HS-27A (cell line): ENCODE measurements around the gene AHCYL2.
"Not testable (repeated sequence)": the region's sequence is repeated elsewhere in the genome, so short reads cannot be mapped to it uniquely, and the experiment has no call there.

ENCODE experiments used
- DNase-seq: peaks from one replicate; pipeline ENCODE4 v3.0.0-alpha.2; 2012; ENCODE audit warnings: low read depth, missing footprints

The AHCYL2 gene

DNA sequence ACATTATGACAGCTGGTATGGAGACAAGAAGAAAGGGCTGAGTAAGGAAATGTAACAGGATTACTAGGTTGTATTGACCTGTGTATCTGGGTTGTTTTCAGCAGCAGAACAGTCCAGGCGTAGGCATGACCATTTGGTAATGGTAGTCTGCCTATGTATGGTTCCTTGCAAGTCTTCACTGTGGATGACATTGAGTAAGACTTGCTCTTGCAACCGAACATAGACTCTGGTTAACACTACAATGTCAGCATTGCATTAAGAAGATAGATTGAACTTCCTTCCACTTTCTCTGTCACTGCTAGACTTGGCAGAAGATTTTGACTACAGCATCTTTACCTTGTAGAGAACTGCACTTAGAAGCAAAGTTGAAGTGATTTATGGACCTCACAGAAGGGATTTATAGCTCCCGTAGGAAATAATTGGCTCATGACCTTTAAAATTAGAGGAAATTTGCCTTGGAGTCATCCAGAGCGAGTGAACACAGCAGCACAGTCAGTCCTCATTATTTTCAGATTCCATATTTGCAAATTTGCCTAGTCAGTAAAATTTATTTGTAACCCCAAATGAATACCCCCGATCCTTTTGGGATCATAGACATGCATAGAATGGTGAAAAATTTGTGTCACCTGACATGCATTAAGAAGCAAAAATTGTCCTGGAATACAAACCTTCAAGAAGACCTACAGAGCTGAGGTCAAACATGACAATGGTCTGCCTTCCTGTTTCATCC, 129.8 kb downstream of the AHCYL2 start:
- no peak for DNase-seq

DNA sequence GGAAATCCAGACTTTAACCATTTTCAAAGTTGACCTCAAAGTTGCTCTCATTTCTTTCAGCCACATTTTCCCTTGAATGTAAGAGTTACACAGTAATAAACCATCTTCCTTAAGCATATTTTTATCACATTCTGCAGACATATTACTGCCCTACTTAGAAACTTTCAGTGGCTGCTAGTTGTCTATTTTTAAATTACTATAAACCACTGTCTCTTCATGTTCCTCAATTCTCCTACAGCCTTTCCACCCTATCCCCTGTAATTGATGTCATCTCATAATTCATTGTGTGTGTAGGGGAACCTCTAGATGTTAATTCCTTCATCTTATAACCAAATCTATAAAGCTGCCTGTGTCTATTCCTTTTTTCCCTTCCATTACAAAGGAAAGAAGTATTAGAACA, 131.3 kb downstream of the AHCYL2 start:
- no peak for DNase-seq

DNA sequence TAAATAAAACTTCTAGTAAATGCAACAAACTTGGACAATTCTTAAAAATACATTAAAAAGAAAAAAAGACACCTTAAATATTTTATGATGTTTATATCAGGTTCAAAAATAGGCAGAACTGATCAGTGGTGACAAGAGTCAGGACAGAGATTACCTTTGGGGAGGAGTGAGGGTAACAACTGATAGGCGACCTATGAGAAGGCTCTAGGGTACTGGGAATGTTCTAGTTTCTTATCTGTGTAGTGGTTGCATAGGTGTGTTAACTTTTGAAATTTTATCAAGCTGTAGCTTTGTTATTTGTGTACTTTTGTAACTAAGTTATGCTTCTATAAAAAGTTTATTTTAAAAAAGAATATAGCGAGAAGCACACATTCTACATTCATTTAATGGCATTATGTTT, 134.3 kb downstream of the AHCYL2 start:
- no peak for DNase-seq

DNA sequence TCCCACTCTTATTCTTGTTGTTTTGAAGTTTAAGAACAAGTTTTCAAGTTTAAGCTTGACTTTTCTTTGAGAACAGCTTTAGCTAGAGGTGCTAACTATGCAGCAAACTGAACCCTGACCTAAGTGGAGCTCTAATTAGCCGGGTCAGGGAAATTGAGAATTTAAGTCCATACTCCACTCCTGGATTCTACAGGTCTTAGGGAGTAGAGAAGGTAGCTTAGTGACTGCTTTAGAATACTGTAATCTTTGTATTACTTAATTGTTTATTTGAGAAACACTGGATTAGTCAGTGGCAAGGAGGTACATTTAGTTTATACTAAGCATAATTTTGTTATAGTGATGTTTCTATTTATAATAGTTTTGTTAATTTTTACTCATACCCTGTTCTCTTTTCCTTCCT, 134.8 kb downstream of the AHCYL2 start:
- no peak for DNase-seq

DNA sequence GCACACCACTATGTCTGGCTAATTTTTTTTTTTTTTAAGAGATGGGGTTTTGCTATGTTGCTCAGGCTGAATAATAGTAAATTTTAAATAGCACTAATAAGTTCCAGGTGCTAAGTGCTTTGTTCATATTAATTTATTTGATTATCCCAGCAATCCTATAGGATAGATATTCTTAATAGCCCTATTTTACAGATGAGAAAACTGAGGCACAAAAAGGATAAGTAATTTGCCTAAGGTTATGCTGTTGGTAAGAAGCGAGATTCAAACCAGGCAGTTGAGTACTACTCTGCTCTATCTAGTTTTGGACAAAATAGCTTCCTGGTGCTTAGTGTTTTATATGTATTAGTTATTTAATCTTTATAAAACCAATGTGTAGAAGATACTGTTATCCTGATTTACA, 136.9 kb downstream of the AHCYL2 start:
- no peak for DNase-seq

DNA sequence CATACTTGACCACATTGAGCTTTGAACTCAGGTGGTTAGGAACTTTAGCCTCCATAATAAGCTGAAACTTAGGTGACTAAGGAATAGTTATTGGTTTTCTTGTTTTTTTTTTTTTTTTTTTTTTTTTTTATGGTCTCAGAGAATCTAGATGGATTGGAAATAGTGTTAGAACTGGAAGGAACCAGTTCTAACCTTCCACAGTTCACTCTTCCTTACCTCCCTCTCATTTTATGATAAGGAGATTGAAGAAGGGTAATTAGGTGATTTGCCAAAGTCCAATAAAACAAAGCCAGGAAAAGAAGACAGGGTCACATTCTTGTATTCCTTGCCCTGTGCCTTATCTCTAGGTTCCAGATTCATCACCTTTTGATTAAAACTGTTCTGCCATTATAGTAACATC, 137.7 kb downstream of the AHCYL2 start:
- DNase-seq, result no peak

DNA sequence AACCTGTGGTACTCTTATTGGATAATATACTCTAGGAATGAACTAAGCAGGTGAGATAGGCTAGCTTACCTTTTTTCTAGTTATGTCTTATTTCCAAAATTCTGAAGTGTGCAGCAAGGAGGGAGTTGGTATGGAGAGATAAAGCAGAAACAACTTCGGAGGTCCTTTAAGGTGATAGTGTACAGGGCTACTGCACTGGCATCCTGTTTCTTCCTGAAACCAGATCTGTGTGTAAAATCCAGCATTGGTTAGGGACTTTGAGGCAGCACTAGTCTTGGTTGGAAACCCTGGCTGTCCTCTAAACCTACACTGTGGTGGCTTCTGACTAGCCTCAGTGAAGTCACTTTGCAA, 142.5 kb downstream of the AHCYL2 start:
- no peak for DNase-seq

DNA sequence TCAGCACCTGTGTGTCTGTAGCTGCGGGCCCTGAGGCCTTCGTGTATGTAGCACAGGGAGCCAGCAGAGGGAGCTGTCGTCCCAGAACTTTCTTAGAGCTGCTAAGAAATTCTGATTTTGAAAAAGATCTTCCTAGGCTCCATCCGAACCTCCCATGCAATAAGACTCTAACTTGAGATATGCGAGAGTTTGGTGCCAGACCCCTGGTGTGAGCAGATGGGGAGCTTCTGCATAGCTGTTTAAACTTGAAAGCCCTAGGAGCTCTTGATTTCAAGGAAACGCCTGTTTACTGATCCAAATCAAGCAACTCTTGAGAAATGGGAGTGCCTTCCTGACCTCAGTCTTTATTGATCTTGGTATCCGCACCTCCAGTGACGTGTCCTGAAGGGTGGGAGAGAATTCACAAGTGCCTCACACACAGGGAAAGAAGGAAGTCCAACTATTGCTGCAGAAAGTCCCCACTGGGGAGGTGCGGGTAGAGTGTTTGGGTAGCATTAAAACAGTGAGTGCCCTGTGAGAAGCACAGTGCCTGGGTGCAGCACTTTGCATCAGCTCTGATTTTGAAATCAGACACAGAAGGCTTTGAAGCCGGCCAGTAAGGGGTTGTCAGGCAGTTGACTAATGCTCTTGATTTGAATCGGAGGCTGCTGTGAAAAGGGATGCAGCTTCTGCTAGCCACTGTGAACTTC, 143.0 kb downstream of the AHCYL2 start:
- DNase-seq, result no peak

DNA sequence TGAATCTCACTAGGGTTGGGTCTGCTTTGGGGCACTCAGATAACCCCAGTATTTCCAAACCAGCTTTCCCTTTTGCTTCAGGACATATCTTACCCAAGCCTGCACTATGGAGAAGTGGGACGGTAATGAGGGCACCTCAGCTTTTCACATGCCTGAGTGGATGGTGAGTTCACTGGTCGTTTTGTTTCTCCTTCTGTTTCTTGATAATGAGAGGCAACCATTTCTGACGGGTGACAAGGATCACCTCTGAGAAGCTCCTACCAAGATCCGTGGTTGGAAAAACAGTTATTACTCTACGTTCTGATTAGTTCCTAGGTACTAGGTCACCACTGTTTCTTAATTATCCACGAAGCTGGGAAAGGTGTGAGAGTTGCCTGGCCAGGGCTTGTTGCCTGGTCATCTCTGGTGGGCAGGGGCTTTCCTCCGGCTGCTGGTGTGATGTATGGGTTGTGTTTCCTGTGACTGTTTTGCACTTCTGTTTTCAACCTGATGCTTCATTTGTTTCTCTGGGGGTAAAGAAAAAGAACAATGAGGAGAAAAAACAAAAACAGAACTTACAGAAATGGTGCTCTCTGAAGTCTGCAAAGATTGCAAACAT, 143.7 kb downstream of the AHCYL2 start:
- DNase-seq, result no peak

DNA sequence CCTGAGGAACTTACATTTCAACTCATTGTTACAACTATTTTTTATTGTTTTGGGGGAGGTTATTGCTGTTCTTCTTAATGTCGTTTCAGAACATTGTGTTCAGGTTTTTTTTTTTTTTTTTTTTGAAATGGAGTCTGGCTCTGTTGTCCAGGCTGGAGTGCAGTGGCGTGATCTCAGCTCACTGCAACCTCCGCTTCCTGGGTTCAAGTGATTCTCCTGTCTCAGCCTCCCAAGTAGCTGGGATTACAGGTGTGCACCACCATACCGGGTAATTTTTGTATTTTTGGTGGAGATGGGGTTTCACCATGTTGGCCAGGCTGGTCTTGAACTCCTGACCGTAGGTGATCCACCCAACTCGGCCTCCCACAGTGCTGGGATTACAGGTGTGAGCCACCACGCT, 144.6 kb downstream of the AHCYL2 start:
- not testable (repeated sequence) for DNase-seq

DNA sequence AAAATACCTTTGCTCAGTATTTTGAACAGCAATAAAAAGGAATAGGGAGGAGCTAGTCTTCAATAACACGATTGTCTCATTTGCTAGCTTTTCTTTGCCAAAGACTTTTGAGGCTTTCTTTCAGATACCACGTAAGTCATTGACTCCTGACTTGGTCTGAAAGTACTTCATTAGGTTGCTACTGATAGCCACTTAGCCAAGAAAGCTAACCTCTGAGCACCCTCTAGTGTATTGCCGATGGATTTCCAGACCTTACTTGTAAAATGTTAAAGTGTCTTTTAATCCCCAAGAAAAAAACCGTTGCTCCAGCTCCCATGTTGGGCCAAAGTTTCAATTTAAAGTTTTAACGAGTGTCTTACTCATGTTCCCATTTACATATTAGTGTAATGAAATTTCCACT, 146.0 kb downstream of the AHCYL2 start:
- no peak for DNase-seq

DNA sequence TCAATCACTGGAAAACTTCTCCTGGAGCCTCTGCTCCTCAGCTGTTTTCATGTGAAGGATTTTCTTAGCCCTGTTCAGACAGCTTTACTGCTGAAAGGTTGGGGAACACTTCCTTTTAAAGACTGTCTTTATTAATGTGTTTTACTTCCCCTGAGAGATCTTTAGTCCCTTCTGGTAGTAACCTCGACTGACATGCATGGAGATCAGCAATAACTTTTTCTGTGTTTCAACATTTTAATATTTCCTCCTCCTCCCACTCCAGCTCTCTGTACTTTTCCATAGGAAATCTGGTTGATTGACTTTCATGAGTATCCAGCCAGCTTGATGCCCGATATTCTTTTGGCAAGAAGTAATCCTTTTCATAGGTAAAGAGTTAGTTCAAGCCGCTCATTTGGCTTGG, 146.7 kb downstream of the AHCYL2 start:
- DNase-seq, result no peak

DNA sequence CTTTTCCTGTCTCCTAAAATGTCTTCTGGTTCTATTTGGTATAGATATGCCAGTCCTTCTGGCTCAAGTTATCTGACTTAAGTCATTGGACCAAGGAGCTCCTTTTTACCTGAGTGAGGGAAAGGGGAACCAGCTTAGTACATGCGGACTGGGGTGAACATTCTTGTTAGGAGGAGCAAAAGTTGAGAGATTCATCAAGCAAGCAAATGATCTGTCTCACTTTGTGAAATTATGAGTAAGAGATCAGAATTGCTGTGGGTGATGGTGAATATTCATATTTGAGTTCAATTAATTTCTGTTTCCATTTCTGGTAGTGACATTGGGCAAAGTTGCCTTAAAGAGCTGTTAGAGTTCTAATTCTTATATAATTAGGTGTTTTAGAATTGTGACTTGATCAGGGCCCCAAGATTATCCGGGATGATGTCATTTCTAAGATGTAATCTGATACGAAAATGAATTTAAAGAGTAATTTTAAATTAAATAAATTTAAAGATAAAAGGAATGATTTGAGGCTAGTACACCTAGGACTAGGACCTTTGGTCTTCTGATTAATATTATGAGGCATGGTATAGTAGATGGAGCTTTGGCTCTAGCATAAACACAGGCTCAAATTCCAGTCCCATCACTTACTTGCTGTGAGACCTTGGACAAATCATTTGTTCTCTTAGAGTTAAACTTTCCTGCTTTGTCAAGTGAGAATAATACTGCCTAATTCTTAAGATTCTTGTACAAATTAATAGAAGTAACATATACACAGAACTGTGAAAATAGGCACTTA, 149.0 kb downstream of the AHCYL2 start:
- no peak for DNase-seq

DNA sequence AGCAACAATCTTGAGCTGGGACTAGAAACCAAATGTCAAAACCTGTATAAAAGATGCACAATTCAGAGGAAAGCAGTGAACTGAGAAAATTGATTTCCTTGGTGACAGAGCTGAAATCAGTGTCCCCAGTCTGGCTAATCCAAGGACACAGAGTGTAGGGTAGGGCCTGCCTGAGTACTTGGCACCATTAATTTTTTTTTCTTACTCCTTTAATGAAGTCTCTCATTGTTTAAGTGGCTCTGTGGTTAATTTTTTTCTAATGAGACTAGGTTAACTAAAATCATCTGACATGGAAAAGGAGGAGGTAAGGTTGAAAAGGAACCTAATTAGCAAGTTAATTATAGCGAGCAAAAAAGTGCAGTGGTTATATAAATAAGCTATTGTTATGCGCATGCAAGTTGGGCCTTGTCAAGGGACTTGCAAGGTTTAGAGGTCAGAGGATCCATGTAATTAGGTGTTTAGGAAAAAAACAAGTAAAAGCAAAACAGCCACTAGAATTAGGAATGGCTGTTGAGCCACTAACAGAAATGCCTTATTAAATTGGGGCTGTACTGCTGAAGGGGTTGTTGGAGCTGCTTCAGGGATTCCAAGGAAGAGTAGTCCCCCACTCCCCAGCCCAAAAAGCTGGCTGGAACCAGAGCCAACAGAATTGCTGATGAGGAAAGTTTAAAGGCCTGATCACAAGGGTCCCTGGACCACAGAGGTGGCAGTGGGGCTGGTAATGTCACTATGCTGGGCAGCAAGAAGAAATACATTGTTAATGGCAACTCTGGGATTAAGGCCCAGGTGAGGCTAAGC, 150.5 kb downstream of the AHCYL2 start:
- no peak for DNase-seq

DNA sequence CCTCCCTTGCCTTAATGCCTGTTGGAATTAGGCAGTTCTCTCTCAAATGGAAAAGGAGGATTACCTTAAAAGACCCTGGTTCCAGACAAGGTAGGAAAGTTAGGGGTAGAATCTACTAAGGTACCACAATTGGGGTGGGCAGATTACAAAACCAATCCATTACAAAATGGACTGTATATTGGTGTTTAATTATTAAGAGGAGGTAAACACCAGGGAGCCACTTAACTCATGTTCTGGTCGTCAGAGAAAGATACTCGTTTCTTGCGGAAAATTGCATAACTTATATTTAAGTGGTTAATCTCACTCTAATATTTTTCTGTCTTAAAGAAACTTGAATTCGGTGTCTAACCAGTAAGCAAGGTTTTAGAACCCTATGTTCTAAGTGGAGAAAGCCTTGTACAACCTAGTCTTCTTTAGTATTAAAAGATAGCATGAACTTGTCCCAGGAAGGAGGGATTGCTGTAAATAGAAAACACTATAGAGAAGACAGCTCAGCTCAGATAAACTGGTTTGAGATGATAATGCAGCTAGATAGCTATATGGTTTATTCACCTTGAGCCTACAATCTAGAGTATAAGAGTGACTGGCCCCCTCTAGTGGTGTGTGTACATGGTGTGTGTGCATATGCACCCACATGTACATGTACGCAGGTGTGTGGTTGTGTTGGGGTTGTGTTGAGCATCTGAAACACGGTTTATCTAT, 151.4 kb downstream of the AHCYL2 start:
- no peak for DNase-seq

DNA sequence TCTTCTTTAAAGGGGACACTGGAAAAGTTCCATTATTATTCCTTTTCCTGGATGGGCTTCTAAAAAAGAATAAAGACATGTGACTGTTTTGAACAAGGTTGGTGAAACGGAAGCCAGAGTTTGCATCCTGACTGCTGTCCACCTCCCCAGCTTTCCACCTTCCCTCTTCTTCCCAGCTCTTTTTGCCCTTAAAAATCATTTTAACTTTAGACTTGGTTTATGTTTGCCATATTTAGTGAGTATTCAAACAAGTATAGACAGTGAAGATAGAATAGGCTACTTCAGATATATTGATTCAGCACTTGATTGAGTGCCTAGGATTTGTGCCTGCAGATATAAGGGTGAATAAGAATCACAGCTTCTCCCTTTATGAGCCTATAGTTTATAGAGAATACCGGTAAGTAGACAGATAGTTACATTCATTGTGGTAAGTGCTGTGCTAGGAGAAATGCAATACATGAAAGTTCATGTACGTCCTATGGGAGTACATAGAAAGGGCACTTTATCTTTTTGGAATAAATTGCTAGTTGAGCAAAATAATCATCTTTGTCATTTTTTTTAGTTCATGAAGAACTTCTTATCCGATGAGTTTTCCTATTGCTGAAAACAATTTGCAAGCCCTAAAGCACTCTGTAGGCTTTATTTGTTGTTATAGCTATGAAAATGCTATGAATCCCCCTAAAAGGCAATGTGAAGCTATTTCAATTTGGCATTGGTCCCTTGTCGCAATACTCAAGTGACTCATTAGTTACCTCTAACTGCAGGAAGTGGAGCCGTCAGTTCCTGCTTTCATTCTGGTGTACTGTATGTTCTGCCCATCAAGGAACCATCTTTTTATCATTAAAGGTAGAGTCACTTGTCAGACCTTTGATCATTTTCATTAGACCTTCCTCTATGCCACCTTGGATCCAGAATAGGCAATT, 152.2 kb downstream of the AHCYL2 start:
- DNase-seq, result no peak

DNA sequence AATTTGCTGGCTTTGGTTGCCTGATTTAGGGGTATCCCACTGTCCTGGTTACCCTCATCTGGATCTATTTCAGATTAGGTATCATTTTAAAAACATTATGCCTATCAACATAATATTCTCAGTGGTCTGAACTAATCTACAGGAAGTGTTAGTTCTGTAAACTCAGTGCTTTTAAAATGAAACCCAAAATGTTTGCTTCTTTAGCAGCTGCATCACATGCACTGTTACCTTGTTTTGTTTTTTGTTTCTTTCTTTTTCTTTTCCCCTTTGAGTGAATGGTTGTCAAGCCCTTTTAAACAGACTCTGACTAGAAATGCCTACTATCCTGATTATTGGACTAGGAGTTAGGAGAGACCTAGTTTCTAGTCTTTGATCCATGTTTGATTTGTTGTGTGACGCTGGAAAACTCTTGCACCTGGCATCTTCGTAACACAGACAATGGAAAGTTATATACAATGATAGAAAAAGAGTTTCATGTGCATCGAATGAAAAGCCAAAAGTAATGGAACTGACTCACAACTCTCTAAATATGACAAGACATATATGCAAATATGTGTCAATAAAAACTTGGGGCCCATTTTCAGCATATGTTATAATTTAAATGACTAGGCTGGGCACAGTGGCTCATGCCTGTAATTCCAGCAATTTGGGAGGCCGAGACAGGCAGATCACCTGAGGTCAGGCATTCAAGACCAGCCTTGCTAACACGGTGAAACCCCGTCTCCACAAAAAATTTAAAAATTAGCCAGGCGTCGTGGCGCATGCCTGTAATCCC, 157.1 kb downstream of the AHCYL2 start:
- no peak for DNase-seq

DNA sequence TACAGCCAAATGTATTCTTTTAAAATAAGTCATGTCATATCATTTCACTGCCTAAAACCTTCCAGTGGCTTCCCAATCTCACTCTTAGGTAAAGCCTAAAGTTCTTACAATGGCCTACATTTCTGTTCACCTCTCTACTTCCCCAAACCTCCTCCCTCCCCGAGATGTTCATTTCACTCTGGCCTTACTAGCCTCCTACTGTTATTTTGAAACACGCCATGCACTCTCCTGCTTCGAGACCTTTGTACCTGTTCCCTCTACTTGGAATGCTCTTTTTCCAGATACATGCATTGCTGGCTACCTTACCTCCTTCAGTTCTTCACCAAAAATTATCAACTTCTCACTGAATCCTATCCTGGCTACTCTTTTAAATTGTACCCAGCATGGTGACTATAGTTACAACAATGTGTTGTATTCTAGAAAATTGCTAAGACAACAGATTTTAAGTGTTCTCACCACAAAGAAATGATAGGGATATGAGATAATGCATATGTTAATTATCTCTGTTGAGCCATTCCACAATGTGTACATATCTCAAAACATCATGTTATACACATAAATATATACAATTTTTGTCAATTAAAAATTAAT, 158.8 kb downstream of the AHCYL2 start:
- DNase-seq, result no peak

DNA sequence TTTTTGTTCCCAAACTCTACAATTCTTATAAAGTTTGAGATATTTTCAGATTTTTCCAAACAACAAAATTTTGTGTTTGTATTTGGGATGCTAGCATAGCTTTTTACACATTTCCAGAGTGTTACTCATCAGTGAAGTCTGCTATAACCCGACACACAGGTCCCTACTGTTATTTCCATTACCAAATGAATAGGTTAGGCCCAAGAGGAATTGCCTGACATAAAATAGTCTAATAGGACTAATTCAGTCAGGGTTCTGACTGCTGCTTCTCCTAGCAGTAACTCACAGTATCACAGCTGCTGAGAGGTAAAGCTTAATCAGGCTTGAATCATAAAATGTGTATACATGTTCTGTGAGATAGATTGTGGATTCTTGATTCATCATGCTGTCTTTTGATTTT, 160.3 kb downstream of the AHCYL2 start:
- DNase-seq, result no peak
